ENCODE results near the gene LRRC46. TPM values are rescaled to one million over a fixed set of nuclear protein-coding genes. Genes with fewer than 3 reads are reported as not detected.

LRRC46 gene
- polyA plus RNA-seq, 1 donor, result 0.81 TPM

- no peak for DNase-seq (ENCODE audit: low read depth)
Measured at GRCh38 chr17:47850692-47851573, 19.5 kb downstream of the LRRC46 start, which contains the start of gene SP6. Gene SP6 (minus strand): TSS chr17:47851163. CDS start chr17:47848429, 2,734 bp downstream.

- no peak for DNase-seq (ENCODE audit: low read depth)
Measured at GRCh38 chr17:47851764-47852112, 20.3 kb downstream of the LRRC46 start.

- DNase-seq (ENCODE audit: low read depth), result no peak
Measured at GRCh38 chr17:47852113-47852949, 20.9 kb downstream of the LRRC46 start.

DNA sequence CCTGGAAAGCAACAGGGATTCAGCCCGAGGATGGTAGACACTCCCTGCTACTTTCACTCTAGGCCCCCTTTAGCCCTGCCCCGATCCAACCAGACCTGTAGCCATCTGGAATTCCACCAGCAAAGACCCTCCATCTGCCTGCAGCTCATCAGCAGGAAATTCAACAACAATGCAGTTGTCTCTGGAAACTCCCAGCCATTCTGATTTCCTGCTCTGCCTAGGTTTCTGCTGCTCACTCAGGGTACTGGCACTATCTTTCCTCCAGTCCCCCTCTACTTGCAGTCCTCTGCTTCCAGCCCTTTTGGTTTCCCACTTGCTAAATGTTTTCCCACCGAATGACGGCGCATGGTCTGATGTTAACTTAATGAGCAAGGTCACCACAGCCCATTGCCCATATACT lies 22.1 kb downstream of the LRRC46 start:
- DNase-seq (ENCODE audit: low read depth), result no peak

- DNase-seq (ENCODE audit: low read depth), result no peak
Measured at GRCh38 chr17:47855737-47856136, 24.3 kb downstream of the LRRC46 start.

GRCh38 chr17:47856830-47857229 lies 25.4 kb downstream of the LRRC46 start:
- DNase-seq (ENCODE audit: low read depth), result no peak

DNA sequence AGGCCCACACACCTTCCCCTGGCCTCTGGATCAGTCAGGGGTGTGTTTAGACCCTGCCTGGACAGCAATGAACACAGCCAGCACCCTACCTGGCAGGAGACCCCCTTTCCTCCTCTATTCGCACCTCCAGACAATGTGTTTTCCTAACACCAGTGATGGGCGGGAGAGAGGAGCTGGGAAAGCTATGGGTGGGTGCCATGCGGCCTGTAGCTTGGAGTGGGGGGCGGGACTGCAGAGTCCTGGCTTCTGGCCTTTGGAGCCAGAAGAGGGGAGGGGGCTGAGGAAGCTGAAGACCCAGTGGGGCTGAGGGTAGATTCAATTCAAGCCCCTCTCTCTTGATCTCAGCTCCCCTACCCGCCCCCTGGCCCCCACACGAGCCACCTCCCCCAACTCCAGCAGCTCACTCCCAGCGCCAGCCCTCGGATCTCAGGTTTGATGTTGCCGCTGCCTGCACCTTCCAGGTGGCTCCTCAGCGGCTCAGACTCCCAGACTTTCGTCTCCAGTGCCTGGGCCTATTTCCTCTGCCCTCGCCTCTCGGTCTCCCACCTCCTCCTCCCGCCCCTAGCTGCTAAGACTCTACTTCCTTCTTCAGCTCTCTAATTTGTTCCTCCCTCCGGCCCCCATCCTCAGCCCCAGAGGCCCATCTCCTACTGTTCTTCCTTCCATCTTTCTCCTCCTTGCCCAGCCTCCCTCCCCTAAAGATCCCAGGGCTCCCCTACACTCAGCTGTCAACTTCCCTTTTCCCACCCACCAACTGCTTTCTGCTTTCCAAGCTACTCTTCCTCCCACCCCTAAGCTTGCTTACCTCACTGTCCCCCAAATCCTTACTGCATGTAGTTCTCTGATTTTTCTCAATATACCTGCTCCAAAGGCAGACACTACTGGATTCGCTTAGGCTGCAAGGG lies 26.3 kb downstream of the LRRC46 start:
- DNase-seq (ENCODE audit: low read depth), result no peak

GRCh38 chr17:47860386-47860785 lies 28.9 kb downstream of the LRRC46 start:
- no peak for DNase-seq (ENCODE audit: low read depth)

DNA sequence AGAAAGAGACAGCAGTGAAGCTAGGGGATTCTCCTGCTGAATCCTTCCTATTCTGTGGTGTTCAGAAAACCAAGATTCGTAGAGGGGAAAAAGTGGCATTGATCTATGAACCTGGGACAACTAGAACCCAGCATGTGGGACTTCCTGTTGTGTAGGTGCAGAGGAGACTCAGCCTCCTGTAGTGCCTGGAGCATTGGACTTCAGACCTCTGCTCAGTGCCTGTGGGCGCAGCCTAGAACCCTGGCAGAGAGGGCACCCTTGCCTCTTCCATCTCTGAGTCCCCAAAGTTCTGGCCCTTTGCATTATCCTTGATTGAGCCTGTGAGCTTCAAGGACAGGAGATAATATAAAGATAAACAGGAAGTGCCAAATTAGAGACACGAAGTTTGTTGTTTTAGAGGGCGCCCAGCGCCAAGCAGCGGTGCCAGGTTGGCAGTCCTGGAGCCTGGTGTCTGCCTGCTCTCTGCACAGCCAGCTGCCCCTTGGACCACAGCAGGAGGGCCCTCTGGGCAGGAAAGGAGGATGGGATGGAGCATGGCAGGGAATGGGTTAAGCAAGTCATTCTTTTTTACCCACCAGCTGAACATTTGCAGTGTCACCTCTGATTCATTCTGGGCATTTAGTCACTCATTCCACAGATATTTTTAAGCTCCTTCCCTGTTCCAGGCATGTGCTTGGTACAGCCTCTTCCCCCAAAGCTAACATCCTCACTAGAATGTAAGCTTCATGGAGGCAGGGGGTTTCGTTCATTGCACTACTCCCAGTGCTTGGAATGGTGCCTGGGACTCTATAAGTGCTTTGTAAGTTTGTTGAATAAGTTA lies 31.4 kb downstream of the LRRC46 start:
- no peak for DNase-seq (ENCODE audit: low read depth)

GRCh38 chr17:47864791-47865216 lies 33.3 kb downstream of the LRRC46 start:
- DNase-seq (ENCODE audit: low read depth), result no peak

DNA sequence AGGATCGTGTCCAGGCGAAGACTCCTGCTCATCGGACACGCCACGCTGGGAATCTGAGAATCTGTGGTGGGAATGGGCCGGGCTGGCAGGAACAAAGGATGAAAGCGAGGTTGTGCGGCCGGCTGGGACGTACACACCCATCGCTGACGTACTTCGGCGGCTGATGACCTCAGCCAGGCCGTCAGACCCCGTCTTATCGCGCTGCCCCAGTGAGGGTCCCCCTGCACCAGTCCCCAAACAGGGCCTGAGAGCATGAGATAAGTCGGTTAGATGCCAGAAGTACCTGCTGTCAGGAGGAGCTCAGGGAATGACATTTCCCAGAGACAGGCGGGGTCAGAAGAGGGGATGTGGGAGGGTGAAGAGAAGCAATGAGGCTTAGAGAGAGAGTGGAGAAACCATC lies 35.5 kb downstream of the LRRC46 start:
- no peak for DNase-seq (ENCODE audit: low read depth)

- no peak for DNase-seq (ENCODE audit: low read depth)
Measured at GRCh38 chr17:47867813-47868533, 36.5 kb downstream of the LRRC46 start.

DNA sequence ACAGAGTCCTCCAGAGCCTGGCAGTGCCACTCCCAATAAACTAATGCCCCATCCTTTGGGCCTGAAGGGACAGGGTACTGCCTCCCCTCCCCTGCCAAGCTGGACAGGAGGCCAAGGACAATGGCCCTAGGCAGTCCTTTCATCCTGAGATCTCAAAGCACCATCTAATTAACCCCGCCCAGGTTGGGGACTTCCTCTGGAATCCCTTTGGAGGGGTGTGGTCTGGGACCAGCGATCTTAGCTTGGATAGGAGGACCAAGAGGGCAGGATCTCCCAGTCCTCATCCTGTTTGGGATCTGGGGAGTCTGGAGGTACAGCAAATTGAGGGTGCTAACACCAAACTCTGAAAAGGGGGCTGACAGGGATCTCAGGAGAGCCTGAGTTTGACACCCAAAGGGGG lies 37.6 kb downstream of the LRRC46 start:
- DNase-seq (ENCODE audit: low read depth), result no peak

- no peak for DNase-seq (ENCODE audit: low read depth)
Measured at GRCh38 chr17:47870056-47870455, 38.6 kb downstream of the LRRC46 start.

GRCh38 chr17:47871048-47871447 lies 39.6 kb downstream of the LRRC46 start:
- no peak for DNase-seq (ENCODE audit: low read depth)

- DNase-seq (ENCODE audit: low read depth), result no peak
Measured at GRCh38 chr17:47872019-47872650, 40.7 kb downstream of the LRRC46 start.

DNA sequence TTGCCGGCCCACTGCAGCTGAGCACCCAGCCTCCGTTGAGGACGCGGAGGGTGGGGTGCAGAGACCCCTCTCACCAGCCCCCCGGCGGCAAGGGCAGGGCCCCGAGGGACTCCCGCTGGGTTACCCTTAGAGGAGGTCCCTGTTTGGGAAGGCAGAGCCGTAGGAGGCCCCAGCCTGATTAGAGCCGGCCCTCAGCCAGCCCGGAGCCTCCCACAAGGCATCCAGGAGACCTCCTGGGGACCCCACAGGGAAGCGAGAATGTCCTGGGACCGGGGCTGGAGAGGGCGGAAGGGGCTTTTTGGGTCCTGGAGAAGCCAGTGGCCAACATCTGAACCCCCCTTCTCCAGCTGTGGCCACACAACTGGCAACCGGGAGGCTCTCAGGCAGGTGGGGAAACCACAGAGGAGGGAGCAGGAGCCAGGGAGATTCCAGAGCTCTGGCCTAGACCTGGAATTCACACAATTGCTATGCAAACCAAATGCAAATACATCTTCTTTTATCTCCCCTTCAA lies 41.2 kb downstream of the LRRC46 start:
- DNase-seq (ENCODE audit: low read depth), result no peak

DNA sequence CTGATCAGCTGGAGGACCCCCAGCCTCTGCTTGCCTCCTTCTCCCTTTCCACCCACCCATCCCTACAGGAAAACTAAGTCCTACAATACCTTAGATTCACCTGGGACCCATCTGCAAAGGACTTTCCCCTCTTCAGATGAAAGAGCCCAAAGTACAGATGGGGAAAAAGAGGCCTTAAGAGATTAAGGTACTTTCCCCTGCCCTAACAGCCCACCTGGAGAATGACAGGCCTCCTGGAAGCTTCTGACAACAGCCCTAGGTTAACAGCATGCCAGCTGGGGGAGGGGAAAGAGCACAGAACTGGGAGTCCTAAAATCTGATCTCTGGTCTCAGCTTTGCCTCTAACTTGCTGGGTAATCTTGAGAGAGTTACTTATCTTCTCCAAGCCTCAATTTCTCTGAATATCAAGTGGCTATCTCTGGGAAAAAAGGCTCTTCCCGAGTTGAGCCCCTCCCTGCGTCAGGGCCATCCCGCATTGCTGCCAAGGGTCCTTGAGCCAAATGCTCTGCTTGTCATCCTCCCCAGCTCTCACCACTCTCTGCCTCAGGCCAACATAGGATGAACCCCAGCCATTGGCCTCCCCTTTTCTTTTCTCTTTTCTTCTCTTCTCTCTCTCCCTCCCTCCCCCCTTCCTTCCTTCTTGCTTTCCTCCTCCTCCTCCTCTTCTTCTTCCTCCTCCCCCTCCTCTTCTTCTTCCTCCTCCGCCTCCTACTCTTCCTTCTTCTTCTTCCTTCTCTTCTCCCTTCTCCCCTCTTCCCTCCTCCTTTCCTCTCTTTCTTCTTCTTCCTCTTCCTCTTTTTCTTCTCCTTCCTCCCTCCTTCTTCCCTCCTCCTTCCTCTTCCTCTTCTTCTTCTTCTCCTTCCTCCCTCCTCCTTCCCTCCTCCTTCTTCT lies 42.0 kb downstream of the LRRC46 start:
- DNase-seq (ENCODE audit: low read depth), result no peak
